Measurements from ENCODE around the gene TPSB2.
"Not testable (repeated sequence)": the region's sequence is repeated elsewhere in the genome, so short reads cannot be mapped to it uniquely, and the experiment has no call there.

TPSB2 gene

DNA sequence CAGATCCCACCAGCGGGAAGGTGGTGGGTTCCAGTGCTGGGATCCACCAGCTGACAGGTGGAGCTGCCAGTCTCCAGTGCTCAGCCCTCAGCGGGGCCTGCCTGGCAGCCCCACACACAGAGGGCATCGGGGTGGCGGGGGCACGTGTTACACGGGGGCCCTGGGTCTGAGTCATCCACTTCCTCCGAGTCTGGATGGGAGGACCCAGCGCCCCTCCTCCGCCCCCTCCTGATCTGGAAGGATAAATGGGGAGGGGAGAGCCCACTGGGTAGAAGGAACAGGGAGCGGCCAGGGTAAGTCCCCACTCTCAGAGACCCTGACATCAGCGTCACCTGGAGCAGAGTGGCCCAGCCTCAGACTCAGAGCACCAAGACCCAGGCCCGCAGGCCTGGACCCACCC, 10.5 kb upstream of the TPSB2 start, which contains the start of gene TPSAB1:
Gene TPSAB1 (plus strand): TSS at position 270 of the 400 bp plus-strand sequence. CDS start 234 bp downstream, outside the sequence.
- H3K27me3 Mint-ChIP-seq, result peaks cover 10% of the 10 kb centered on the region in 2 donors
- H3K36me3 Mint-ChIP-seq; H3K9me3 Mint-ChIP-seq; ATAC-seq (replicated peaks); DNase-seq; H3K4me1 Mint-ChIP-seq; H3K4me3 Mint-ChIP-seq; H3K27ac Mint-ChIP-seq: not testable (repeated sequence)

DNA sequence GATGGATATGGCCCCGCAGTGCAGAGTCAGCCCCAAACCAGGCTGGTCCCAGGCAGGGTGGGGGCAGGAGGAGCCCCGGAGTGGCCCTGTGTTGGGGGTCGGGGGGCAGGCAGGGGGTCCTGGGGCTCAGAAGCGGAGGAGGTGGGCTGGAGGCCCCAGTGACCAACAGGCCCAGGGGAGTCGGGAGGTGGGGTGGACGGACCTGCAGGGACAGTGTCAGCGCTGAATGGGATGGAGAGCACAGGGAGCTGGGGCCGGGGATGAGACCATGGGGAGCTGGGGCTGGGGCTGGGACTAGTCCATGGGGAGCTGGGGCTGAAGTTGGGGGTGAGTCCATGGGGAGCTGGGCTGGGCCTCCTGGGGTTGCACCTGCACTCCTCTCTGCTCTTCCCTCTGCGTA, 9.6 kb upstream of the TPSB2 start:
- not testable (repeated sequence) for H3K27me3 Mint-ChIP-seq; H3K4me1 Mint-ChIP-seq; H3K27ac Mint-ChIP-seq; H3K4me3 Mint-ChIP-seq; H3K9me3 Mint-ChIP-seq; ATAC-seq (replicated peaks); DNase-seq; H3K36me3 Mint-ChIP-seq

DNA sequence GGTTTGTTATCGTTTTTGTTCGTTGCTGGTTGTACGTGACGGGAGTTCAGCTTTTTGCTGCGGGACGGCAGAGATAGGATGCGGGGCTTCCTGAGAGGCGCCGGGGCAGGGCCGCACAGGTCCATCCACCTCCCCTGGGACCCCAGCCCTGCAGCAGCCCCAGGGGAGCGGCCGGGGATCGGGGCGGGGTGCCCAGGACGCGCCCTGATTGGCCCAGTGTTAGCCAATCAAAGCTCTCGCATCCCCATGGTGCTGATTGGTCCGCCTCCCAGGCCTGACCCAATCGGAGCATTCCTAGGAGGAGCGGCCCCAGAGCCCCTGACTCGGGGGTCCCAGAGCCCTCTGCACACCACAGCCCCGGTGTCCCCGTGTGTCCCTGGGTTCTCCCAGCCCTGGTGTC, 8.9 kb upstream of the TPSB2 start:
- H3K36me3 Mint-ChIP-seq; H3K27ac Mint-ChIP-seq; H3K9me3 Mint-ChIP-seq; H3K4me3 Mint-ChIP-seq; ATAC-seq (replicated peaks); H3K27me3 Mint-ChIP-seq; H3K4me1 Mint-ChIP-seq; DNase-seq: not testable (repeated sequence)

DNA sequence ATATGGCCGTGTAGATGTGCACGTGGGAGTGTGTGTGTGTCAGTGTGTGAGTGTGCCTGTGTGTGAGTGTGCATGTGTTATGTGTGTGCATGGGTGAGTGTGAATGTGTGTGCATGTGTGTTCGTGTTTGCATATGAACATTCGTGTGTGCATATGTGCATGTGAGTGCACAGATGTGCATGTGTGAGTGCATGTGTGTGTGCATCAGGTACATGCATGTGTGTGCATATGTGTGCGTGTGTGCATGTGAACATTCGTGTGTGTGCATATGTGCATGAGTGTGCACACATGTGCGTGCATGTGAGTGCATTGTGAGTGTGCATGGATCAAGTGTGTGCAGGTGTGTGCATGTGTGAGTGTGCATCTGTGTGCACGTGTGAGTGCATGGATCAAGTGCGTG, 8.0 kb upstream of the TPSB2 start:
- Mint-ChIP-seq H3K36me3 (no peaks in the 10 kb centered on the region), H3K9me3 (no peaks in the 10 kb centered on the region), H3K27ac (no peak overlapping the region)

DNA sequence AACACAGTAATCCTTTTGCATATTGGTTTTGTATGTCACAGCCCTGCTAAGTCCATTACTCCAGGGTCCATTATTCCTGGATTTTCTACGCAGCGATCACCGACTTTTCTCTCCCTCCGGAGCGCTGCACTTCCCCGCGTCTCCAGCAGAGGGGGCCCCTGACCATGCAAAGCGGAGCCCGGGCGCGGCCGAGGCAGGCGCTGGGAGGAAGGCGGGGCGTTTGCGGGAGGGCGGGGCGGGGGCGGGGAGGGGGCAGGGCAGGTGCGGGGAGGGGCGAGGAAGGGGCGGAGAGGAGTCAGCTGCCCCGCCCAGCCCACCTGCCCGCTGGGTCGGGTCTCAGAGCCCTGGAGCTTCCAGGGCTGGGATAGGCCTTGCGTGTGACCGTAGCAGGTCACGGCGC, 6.7 kb upstream of the TPSB2 start:
- H3K27ac Mint-ChIP-seq, H3K4me1 Mint-ChIP-seq, H3K36me3 Mint-ChIP-seq, H3K9me3 Mint-ChIP-seq, DNase-seq, H3K27me3 Mint-ChIP-seq, H3K4me3 Mint-ChIP-seq: not testable (repeated sequence)
- ATAC-seq (replicated peaks), result peak; percentile 54 to 75

More for the DNA sequence above, 8.0 kb upstream of the TPSB2 start:
- ATAC-seq (replicated peaks) (no peak), DNase-seq (no peak)
- Mint-ChIP-seq H3K27me3 (peaks cover 0 to 7% of the 10 kb centered on the region in 2 donors), H3K4me1 (peaks cover 0 to 3% of the 10 kb centered on the region in 2 donors), H3K4me3 (no peak overlapping the region)

DNA sequence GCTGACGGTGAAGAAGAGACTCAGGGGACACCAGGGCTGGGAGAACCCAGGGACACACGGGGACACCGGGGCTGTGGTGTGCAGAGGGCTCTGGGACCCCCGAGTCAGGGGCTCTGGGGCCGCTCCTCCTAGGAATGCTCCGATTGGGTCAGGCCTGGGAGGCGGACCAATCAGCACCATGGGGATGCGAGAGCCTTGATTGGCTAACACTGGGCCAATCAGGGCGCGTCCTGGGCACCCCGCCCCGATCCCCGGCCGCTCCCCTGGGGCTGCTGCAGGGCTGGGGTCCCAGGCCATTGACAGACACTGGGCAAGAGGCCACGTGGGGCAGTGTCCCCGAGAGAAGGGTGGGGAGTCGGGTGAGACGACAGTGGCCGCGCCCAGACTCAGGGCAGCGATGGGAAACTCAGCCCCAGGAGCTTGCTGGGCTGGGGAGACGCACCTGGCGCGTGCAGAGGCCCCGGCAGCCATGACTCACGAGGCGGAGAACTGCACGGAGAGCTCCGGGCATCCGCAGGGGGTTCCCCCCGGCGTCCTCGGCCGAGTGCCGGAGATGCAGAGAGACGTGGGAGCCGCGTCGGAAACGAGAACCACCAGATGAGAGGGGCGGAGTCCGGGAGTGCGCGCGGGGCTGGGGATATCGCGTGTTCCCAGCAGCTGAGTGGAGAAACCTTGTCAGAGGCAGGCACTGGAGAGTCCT, 2.2 kb upstream of the TPSB2 start:
- ATAC-seq (replicated peaks); H3K27ac Mint-ChIP-seq; DNase-seq; H3K27me3 Mint-ChIP-seq; H3K36me3 Mint-ChIP-seq; H3K4me1 Mint-ChIP-seq; H3K9me3 Mint-ChIP-seq; H3K4me3 Mint-ChIP-seq: not testable (repeated sequence)

DNA sequence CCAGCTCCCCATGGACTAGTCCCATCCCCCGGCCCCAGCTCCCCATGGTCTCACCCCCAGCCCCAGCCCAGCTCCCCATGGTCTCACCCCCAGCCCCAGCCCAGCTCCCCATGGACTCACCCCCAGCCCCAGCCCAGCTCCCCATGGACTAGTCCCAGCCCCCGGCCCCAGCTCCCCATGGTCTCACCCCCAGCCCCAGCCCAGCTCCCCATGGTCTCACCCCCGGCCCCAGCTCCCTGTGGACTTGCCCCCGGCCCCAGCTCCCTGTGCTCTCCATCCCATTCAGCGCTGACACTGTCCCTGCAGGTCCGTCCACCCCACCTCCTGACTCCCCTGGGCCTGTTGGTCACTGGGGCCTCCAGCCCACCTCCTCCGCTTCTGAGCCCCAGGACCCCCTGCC, 1.3 kb upstream of the TPSB2 start:
- ATAC-seq (replicated peaks); H3K27me3 Mint-ChIP-seq; DNase-seq; H3K4me3 Mint-ChIP-seq; H3K36me3 Mint-ChIP-seq; H3K4me1 Mint-ChIP-seq; H3K9me3 Mint-ChIP-seq; H3K27ac Mint-ChIP-seq: not testable (repeated sequence)

DNA sequence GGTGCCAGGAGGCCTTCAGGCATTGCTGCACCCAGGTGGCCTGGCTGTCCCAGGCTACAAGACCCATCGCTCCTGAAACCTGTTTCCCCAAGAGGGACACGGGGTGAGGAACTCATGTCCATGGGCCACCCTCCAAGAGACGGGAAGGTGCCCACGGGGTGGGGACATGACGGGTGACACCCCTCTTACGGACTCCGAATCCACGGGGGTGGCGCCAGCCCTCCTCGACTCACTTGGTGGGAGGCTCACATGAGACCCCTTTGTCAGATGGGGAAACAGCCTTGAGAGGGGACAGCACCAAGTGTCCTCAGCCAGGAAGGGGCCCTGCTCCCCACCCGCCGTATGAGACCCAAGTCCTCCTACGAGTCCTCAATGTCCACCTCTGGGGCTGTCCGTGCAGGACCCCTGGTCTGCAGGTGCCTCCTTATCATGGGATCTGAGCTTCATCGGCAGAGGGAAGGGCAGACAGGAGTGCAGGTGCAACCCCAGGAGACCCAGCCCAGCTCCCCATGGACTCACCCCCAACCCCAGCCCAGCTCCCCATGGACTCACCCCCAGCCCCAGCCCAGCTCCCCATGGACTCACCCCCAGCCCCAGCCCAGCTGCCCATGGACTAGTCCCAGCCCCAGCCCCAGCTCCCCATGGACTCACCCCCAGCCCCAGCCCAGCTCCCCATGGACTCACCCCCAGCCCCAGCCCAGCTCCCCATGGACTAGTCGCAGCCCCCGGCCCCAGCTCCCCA, 658 bp upstream of the TPSB2 start:
- not testable (repeated sequence) for H3K4me1 Mint-ChIP-seq; ATAC-seq (replicated peaks); H3K27me3 Mint-ChIP-seq; H3K27ac Mint-ChIP-seq; H3K36me3 Mint-ChIP-seq; DNase-seq; H3K4me3 Mint-ChIP-seq; H3K9me3 Mint-ChIP-seq

DNA sequence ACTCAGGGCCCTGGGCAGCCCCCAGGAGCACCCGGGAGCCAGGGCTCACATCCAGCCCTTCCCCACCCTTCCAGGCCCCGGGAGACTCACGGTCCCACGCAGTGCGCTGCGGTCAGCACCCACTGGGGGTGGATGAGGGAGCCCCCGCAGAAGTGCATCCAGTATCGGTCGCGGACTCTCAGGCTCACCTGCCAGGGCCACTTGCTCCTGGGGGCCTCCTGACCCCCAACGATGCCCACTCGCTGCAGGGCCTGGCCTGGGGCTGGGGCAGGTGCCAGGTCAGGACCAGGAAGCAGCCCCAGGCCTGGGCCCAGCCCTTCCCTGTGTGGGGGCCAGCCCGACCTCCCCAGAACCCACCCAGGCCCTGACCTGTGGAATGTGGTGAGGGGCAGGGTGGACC, 508 bp downstream of the TPSB2 start:
- H3K27ac Mint-ChIP-seq; H3K27me3 Mint-ChIP-seq; ATAC-seq (replicated peaks); H3K4me3 Mint-ChIP-seq; H3K9me3 Mint-ChIP-seq; H3K36me3 Mint-ChIP-seq; DNase-seq; H3K4me1 Mint-ChIP-seq: not testable (repeated sequence)

DNA sequence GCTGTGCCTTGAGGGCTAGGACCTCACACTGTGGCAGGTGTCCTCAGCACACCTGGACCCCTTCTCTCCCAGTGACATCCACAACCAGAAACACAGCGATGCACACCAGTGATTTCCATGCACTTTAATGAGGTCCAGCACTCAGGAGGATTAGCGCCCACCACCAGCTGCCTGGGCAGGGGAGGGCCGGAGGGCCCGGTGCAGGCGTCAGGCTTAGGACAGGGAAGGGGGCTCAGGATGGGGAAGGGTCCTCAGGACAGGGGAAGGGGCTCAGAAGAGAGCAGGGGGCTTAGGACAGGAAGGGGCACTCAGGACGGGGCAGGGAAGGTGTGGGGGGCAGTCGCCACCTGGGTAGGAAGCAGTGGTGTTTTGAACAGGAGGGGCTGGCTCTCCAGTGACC, 1.8 kb downstream of the TPSB2 start:
- not testable (repeated sequence) for ATAC-seq (replicated peaks); H3K4me3 Mint-ChIP-seq

DNA sequence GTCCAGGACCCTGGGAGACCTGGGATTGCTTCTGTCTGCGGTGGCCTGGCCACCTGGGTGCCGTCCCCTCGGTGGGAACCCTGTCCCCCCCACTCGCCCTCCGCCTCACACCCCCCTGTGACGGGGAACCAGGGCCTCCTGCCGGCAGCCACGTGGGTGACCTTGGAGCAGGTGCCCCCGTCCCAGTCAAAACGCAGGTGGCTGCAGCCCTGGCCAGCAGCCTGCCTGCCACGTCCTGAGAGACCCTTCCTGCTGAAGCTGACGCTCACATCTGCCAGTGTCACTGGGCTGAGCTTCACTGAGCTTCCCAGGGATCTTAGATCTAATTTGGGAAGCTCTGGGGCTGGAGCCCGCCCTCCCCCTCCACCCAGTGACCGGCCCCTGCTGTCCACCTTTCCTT, 3.3 kb downstream of the TPSB2 start:
- H3K27ac Mint-ChIP-seq; H3K36me3 Mint-ChIP-seq; H3K4me1 Mint-ChIP-seq; DNase-seq; ATAC-seq (replicated peaks); H3K9me3 Mint-ChIP-seq; H3K4me3 Mint-ChIP-seq: not testable (repeated sequence)
- H3K27me3 Mint-ChIP-seq, result peaks cover 5 to 10% of the 10 kb centered on the region in 2 donors

More for the DNA sequence above, 1.8 kb downstream of the TPSB2 start:
- not testable (repeated sequence) for H3K27ac Mint-ChIP-seq, H3K27me3 Mint-ChIP-seq, H3K9me3 Mint-ChIP-seq, H3K4me1 Mint-ChIP-seq, H3K36me3 Mint-ChIP-seq, DNase-seq

DNA sequence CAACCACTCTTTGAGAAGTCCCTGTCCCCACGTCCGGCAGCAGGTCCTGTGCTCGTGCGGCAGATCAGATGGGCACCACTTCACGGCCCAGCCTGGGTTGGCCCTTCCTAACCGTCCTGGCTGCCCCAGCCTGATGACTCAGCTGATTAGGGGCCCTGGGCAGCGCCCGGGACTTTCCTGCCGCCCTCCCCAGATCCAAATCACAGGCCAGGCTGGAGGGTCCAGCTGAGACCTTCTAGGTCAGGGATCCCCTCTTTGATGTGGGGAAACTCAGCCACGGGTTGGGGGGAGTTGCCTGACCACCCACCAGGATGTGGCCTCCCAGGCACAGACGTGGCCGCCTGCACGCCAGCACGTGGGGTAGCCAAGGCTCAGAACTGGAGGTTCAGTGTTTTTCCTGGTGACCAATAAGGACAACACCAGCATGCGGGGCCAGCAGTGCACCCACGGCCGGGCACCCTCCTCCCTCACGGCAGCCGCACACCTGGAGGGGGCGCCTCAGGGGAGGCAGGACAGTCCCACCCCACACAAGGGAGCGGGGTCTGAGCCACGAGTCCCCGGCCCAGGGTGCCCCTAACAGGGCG, 4.2 kb downstream of the TPSB2 start:
- H3K4me3 Mint-ChIP-seq; H3K27ac Mint-ChIP-seq; H3K9me3 Mint-ChIP-seq; H3K36me3 Mint-ChIP-seq; ATAC-seq (replicated peaks); H3K4me1 Mint-ChIP-seq; DNase-seq: not testable (repeated sequence)
- peaks cover 5 to 14% of the 10 kb centered on the region in 2 donors for H3K27me3 Mint-ChIP-seq

DNA sequence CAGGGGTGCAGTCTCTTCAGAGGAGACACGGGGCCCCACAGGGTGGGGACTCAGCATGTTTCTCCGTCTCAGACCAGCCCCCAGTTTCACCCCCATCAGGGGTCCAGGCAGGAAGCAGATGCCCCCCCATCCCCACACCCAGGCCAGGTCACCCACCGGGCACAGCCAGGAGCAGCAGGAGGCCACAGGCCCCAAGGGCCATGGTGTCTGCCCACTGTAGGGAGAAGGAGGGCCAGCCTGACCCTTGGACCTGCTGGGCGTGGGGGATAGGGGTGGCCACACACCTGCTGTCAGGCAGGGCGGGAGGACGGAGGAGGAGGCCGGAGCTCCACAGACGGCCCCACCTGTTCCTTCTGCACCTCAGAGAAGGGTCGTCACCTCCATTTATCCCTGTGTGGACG, 4.9 kb downstream of the TPSB2 start, which contains the start of gene TPSG1:
Gene TPSG1 (minus strand): TSS at position 218 of the 401 bp plus-strand sequence. CDS start 16 bp downstream, at position 202.
- Mint-ChIP-seq H3K36me3 (no peaks in the 10 kb centered on the region), H3K9me3 (no peaks in the 10 kb centered on the region), H3K27ac (no peak within 1 kb of the TSS), H3K4me1 (no peaks in the 10 kb centered on the region), H3K27me3 (peaks cover 5 to 9% of the 10 kb centered on the region in 2 donors), H3K4me3 (no peak within 1 kb of the TSS)
- no peak for ATAC-seq (replicated peaks)
- DNase-seq, result no peak

DNA sequence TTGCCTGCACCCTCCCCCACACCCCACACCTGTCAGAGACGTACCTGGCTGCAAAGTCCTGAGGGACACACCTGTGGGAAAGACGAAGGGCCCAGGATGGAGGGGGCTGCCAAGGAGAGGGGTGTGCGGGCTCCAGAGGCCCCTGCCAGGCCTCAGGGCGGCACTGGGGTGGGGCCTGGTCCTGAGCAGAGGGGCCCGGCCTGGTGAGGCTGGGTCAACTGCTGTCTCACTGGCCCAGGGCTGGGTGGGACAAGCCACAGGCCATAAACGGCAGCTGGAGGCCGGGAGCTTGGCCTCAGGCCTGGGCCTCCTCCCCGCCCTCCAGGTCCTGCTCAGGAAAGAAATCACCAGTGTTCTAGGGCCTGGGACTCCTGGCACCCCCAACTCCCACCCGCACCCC, 5.4 kb downstream of the TPSB2 start:
- no peaks in the 10 kb centered on the region for H3K36me3 Mint-ChIP-seq
- no peak overlapping the region for H3K4me3 Mint-ChIP-seq
- DNase-seq (no peak), ATAC-seq (replicated peaks) (no peak)
- H3K4me1 Mint-ChIP-seq, result no peaks in the 10 kb centered on the region
- H3K27me3 Mint-ChIP-seq, result peaks cover 5 to 9% of the 10 kb centered on the region in 2 donors
- no peak overlapping the region for H3K27ac Mint-ChIP-seq
- no peaks in the 10 kb centered on the region for H3K9me3 Mint-ChIP-seq
